Measurements from ENCODE around the gene LETM1. TPM values are rescaled to one million over a fixed set of nuclear protein-coding genes. Genes with fewer than 3 reads are reported as not detected.

The LETM1 gene
- total and polyA plus RNA-seq, 2 of the 13 experiments (the other 11 are each of a cell fraction or from before 2014, with no cell fraction given): 9.7 to 41.6 TPM

- TF ChIP-seq ATF1 (CRISPR knock-in tag; IDR thresholded peaks at IDR 0.05): no peak
- no peak for TF ChIP-seq PTBP1 (IDR thresholded peaks at IDR 0.05; ENCODE audit: low read depth, low read length, poor library complexity, severe bottlenecking)
- no peak for TF ChIP-seq ZNF543 (CRISPR knock-in tag; IDR thresholded peaks at IDR 0.05)
- no peak for TF ChIP-seq ZNF597 (CRISPR knock-in tag; IDR thresholded peaks at IDR 0.05)
- TF ChIP-seq ZNF616 (CRISPR knock-in tag; IDR thresholded peaks at IDR 0.05; ENCODE audit: low read depth): peak; percentile 22; the same call in 1 of the 2 replicates
- TF ChIP-seq ZNF335 (CRISPR knock-in tag; IDR thresholded peaks at IDR 0.05): no peak
- TF ChIP-seq FLYWCH1 (CRISPR knock-in tag; IDR thresholded peaks at IDR 0.05): no peak
- TF ChIP-seq ZNF207 (IDR thresholded peaks at IDR 0.05; ENCODE audit: borderline replicate concordance): no peak
- TF ChIP-seq SIX4 (CRISPR knock-in tag; IDR thresholded peaks at IDR 0.05): no peak
- TF ChIP-seq POGK (CRISPR knock-in tag; conservative IDR thresholded peaks at IDR 0.05): no peak
- no peak for TF ChIP-seq TP53 (CRISPR knock-in tag; conservative IDR thresholded peaks at IDR 0.05)
- TF ChIP-seq ZNF841 (CRISPR knock-in tag; IDR thresholded peaks at IDR 0.05; ENCODE audit: borderline replicate concordance): no peak
- TF ChIP-seq ZNF337 (CRISPR knock-in tag; IDR thresholded peaks at IDR 0.05; ENCODE audit: borderline replicate concordance, low read depth): 0 out of 2 replicates have a peak, but pooled peaks have one; percentile 66
- TF ChIP-seq ATAD3A (CRISPR knock-in tag; IDR thresholded peaks at IDR 0.05): no peak
- no peak for TF ChIP-seq TFE3 (CRISPR knock-in tag; IDR thresholded peaks at IDR 0.05)
- TF ChIP-seq MTA1 (CRISPR knock-in tag; IDR thresholded peaks at IDR 0.05; ENCODE audit: borderline replicate concordance): no peak
- no peak for TF ChIP-seq RFXAP (CRISPR knock-in tag; IDR thresholded peaks at IDR 0.05; ENCODE audit: borderline replicate concordance)
- TF ChIP-seq TEF (CRISPR knock-in tag; IDR thresholded peaks at IDR 0.05): no peak
- no peak for TF ChIP-seq ZBTB39 (CRISPR knock-in tag; IDR thresholded peaks at IDR 0.05)
- TF ChIP-seq FOXK1 (CRISPR knock-in tag; IDR thresholded peaks at IDR 0.05; ENCODE audit: borderline replicate concordance, low read depth): no peak
- no peak for TF ChIP-seq ZNF737 (CRISPR knock-in tag; IDR thresholded peaks at IDR 0.05; ENCODE audit: borderline replicate concordance)
- TF ChIP-seq SRSF1 (optimal IDR thresholded peaks at IDR 0.05; ENCODE audit: low read depth, low read length): no peak
- no peak for TF ChIP-seq SSRP1 (CRISPR knock-in tag; IDR thresholded peaks at IDR 0.05)
- no peak for TF ChIP-seq GTF2F1 (IDR thresholded peaks at IDR 0.05; ENCODE audit: low read length)
Observed at GRCh38 chr4:1863297-1864033, 7.5 kb upstream of the LETM1 start (continued).
